PC-3 (cell line): ENCODE measurements around the gene ADAMTS16. TPM values are rescaled to one million over a fixed set of nuclear protein-coding genes. Genes with fewer than 3 reads are reported as not detected.

Source experiments
- ATAC-seq: fragments of 200-7000 bp; cut with Tn5 transposase; 2 replicates; pipeline ENCODE4 v1.9.1; 2020; ENCODE audit warnings: mild to moderate bottlenecking, moderate library complexity
- BruUV-seq: library from RNA; stranded (reverse); fragments of 400-500 nt; replicated peaks from 2 replicates; lab custom pipeline; 2021; lab: Mats Ljungman, UMichigan
- CTCF ChIA-PET: fragments of 300-600 bp; sonication (Branson Sonifier 250); formaldehyde crosslinking; loops from one replicate; lab custom pipeline; 2022; ENCODE audit warnings: antibody characterized with exemption; lab: Charles Lee
- POLR2A ChIA-PET: fragments of 300-600 bp; sonication (Branson Sonifier 250); formaldehyde crosslinking; loops from one replicate; lab custom pipeline; 2022; ENCODE audit warnings: antibody characterized with exemption; ENCODE audit not compliant: unreplicated experiment; lab: Charles Lee
- DNase-seq: peaks from one replicate; pipeline ENCODE4 v3.0.0-alpha.2; 2015
- H2AFZ ChIP-seq: fragments of 300-600 bp; sonication (generic); 2 replicates; pipeline ENCODE4 v1.6.0; 2016; ENCODE audit warnings: antibody characterized with exemption, low read length
- H3F3A ChIP-seq: fragments of 300-600 bp; sonication (generic); one replicate; pipeline ENCODE4 v1.6.0; 2017; ENCODE audit warnings: antibody characterized with exemption, low read length, control low read depth, mild to moderate bottlenecking; ENCODE audit not compliant: unreplicated experiment
- H3K27ac ChIP-seq: fragments of 300-600 bp; sonication (generic); 2 replicates; pipeline ENCODE4 v1.5.1; 2016; ENCODE audit warnings: mild to moderate bottlenecking, low read length
- H3K27me3 ChIP-seq: fragments of 300-600 bp; sonication (generic); 2 replicates; pipeline ENCODE4 v1.6.1; 2016; ENCODE audit warnings: low read length, mixed read lengths
- H3K36me3 ChIP-seq: fragments of 300-600 bp; sonication (generic); 2 replicates; pipeline ENCODE4 v1.6.1; 2016; ENCODE audit warnings: low read depth, mixed run types, low read length, mixed read lengths
- H3K4me1 ChIP-seq: fragments of 300-600 bp; sonication (generic); 2 replicates; pipeline ENCODE4 v1.5.1; 2016; ENCODE audit warnings: low read length; ENCODE audit not compliant: insufficient read depth
- H3K4me2 ChIP-seq: fragments of 300-600 bp; sonication (generic); 2 replicates; pipeline ENCODE4 v1.6.0; 2016; ENCODE audit warnings: low read length
- H3K4me3 ChIP-seq: fragments of 300-600 bp; sonication (generic); 2 replicates; pipeline ENCODE4 v1.5.1; 2016; ENCODE audit warnings: mild to moderate bottlenecking, low read length, mixed read lengths
- H3K79me2 ChIP-seq: fragments of 300-600 bp; sonication (generic); 2 replicates; pipeline ENCODE4 v1.6.1; 2017; ENCODE audit warnings: low read length, mixed read lengths
- H3K9ac ChIP-seq: fragments of 300-600 bp; sonication (generic); 2 replicates; pipeline ENCODE4 v1.6.0; 2016; ENCODE audit warnings: mild to moderate bottlenecking, low read length
- H3K9me2 ChIP-seq: fragments of 300-600 bp; sonication (generic); replicated peaks from 2 replicates; pipeline ENCODE4 v1.6.1; 2016; ENCODE audit warnings: mixed run types, low read length, mixed read lengths
- H3K9me3 ChIP-seq: fragments of 300-600 bp; sonication (generic); 2 replicates; pipeline ENCODE4 v1.6.1; 2016; ENCODE audit warnings: low read length, mixed read lengths
- H4K20me1 ChIP-seq: fragments of 300-600 bp; sonication (generic); 2 replicates; pipeline ENCODE4 v1.6.1; 2016; ENCODE audit warnings: low read length, mixed read lengths
- CTCF ChIP-seq: fragments of 300-600 bp; sonication (generic); conservative IDR thresholded peaks from 2 replicates; pipeline ENCODE4 v1.5.1; 2017; ENCODE audit warnings: antibody characterized with exemption, low read depth, mild to moderate bottlenecking, low read length
- EZH2 ChIP-seq: fragments of 300-600 bp; sonication (generic); IDR thresholded peaks from one replicate; pipeline ENCODE4 v1.6.1; 2017; ENCODE audit warnings: antibody characterized with exemption, mild to moderate bottlenecking, low read length; ENCODE audit not compliant: unreplicated experiment
- EZH2phosphoT487 ChIP-seq: fragments of 300-600 bp; sonication (generic); IDR thresholded peaks from 2 replicates; pipeline ENCODE4 v1.6.1; 2018; ENCODE audit warnings: mild to moderate bottlenecking, antibody characterized with exemption, low read length, borderline replicate concordance
- intact Hi-C: fragments of 100-400 bp; cut with micrococcal nuclease; formaldehyde crosslinking; loops from 2 replicates; pipeline ENCODE4 v1.9.0; 2023
- total RNA-seq: library from RNA; depleted of rRNA; stranded (reverse); fragments of >200 nt; gene quantifications from 2 replicates; pipeline ENCODE4 v1.2.3, GENCODE V29; 2014

ADAMTS16 gene
- total RNA-seq, 1 experiment from 2014 or later, result 1.7 TPM

- peaks cover 12% of the 10 kb centered on the region for H3K4me1 ChIP-seq
- POLR2A ChIA-PET, result no interaction called here
- BruUV-seq, result no TSS peak
- CTCF ChIA-PET, result no interaction called here
- no peak overlapping the region for H3K9ac ChIP-seq
- no peak overlapping the region for H3K4me3 ChIP-seq
- no peaks in the 10 kb centered on the region for H3K9me3 ChIP-seq
- no peaks in the 10 kb centered on the region for H3K79me2 ChIP-seq
- H3K4me2 ChIP-seq, result no peak overlapping the region
- H4K20me1 ChIP-seq, result no peaks in the 10 kb centered on the region
- no peak overlapping the region for H2AFZ ChIP-seq
- intact Hi-C loops, result no loop called here
- H3K27me3 ChIP-seq, result no peaks in the 10 kb centered on the region
- H3K27ac ChIP-seq, result no peak overlapping the region
- no peaks in the 10 kb centered on the region for H3K9me2 ChIP-seq
- no peak for DNase-seq
- H3F3A ChIP-seq, result no peaks in the 10 kb centered on the region
- no peaks in the 10 kb centered on the region for H3K36me3 ChIP-seq
- no peak for TF ChIP-seq EZH2
- no peak for TF ChIP-seq EZH2phosphoT487
- no peak for TF ChIP-seq CTCF
- no peak for ATAC-seq
Measured at GRCh38 chr5:5364932-5365331, 224.8 kb downstream of the ADAMTS16 start.

- DNase-seq (no peak), ATAC-seq (no peak)
- Histone ChIP-seq H3K9me2 (no peaks in the 10 kb centered on the region), H3K4me1 (peaks cover 18% of the 10 kb centered on the region), H4K20me1 (no peaks in the 10 kb centered on the region), H3K79me2 (no peaks in the 10 kb centered on the region), H3K9ac (no peak overlapping the region), H3F3A (no peaks in the 10 kb centered on the region), H3K27me3 (no peaks in the 10 kb centered on the region), H3K36me3 (no peaks in the 10 kb centered on the region), H3K9me3 (no peaks in the 10 kb centered on the region), H2AFZ (no peak overlapping the region), H3K4me3 (no peak overlapping the region), H3K4me2 (no peak overlapping the region), H3K27ac (no peak overlapping the region)
- intact Hi-C loops, result no loop called here
- TF ChIP-seq EZH2, result no peak
- TF ChIP-seq CTCF, result no peak
- no peak for TF ChIP-seq EZH2phosphoT487
- ChIA-PET CTCF (no interaction called here), POLR2A (no interaction called here)
- BruUV-seq, result no TSS peak
Measured at GRCh38 chr5:5367739-5368138, 227.6 kb downstream of the ADAMTS16 start.

GRCh38 chr5:5369051-5369605, 229.0 kb downstream of the ADAMTS16 start:
- DNase-seq, result no peak
- no peak overlapping the region for H3K9ac ChIP-seq
- H3K4me2 ChIP-seq, result no peak overlapping the region
- H3K36me3 ChIP-seq, result no peaks in the 10 kb centered on the region
- POLR2A ChIA-PET, result no interaction called here
- peaks cover 12% of the 10 kb centered on the region for H3K4me1 ChIP-seq
- intact Hi-C loops, result no loop called here
- no peak for TF ChIP-seq EZH2
- no peak for TF ChIP-seq EZH2phosphoT487
- no peak for TF ChIP-seq CTCF
- no peak overlapping the region for H3K27ac ChIP-seq
- no peak overlapping the region for H3K4me3 ChIP-seq
- H2AFZ ChIP-seq, result no peak overlapping the region
- H4K20me1 ChIP-seq, result no peaks in the 10 kb centered on the region
- H3K9me2 ChIP-seq, result no peaks in the 10 kb centered on the region
- CTCF ChIA-PET, result no interaction called here
- H3K79me2 ChIP-seq, result no peaks in the 10 kb centered on the region
- no TSS peak for BruUV-seq
- no peak for ATAC-seq
- H3K27me3 ChIP-seq, result no peaks in the 10 kb centered on the region
- no peaks in the 10 kb centered on the region for H3F3A ChIP-seq
- no peaks in the 10 kb centered on the region for H3K9me3 ChIP-seq
